Measurements from ENCODE around the gene MYL4.
"Not testable (repeated sequence)": the region's sequence is repeated elsewhere in the genome, so short reads cannot be mapped to it uniquely, and the experiment has no call there.

The MYL4 gene

GRCh38 chr17:47176389-47176826 lies 32.7 kb upstream of the MYL4 start:
- DNase-seq (ENCODE audit: extremely low read depth, low read depth), result no peak
- no peak for TF ChIP-seq CTCF (IDR thresholded peaks at IDR 0.05; ENCODE audit: low read depth, low read length)

GRCh38 chr17:47177261-47177660 lies 31.9 kb upstream of the MYL4 start:
- DNase-seq (ENCODE audit: extremely low read depth, low read depth), result no peak
- no peak for TF ChIP-seq CTCF (IDR thresholded peaks at IDR 0.05; ENCODE audit: low read depth, low read length)

GRCh38 chr17:47179141-47179540 lies 30.0 kb upstream of the MYL4 start:
- DNase-seq (ENCODE audit: extremely low read depth, low read depth), result no peak
- no peak for TF ChIP-seq CTCF (IDR thresholded peaks at IDR 0.05; ENCODE audit: low read depth, low read length)

GRCh38 chr17:47180337-47180736 lies 28.8 kb upstream of the MYL4 start:
- TF ChIP-seq CTCF (IDR thresholded peaks at IDR 0.05; ENCODE audit: low read depth, low read length), result no peak
- no peak for DNase-seq (ENCODE audit: extremely low read depth, low read depth)

- not testable (repeated sequence) for DNase-seq (ENCODE audit: extremely low read depth, low read depth)
Measured at GRCh38 chr17:47180988-47181387, 28.2 kb upstream of the MYL4 start.

GRCh38 chr17:47184681-47185080 lies 24.5 kb upstream of the MYL4 start:
- no peak for DNase-seq (ENCODE audit: extremely low read depth, low read depth)
- TF ChIP-seq CTCF (IDR thresholded peaks at IDR 0.05; ENCODE audit: low read depth, low read length), result no peak

- no peak for TF ChIP-seq CTCF (IDR thresholded peaks at IDR 0.05; ENCODE audit: low read depth, low read length)
- no peak for DNase-seq (ENCODE audit: extremely low read depth, low read depth)
Measured at GRCh38 chr17:47188271-47188875, 20.8 kb upstream of the MYL4 start.

Data from AG09319 (cell line).